SK-N-SH treated with all-trans-retinoic acid at 6 μM for 48 hours (cell line): ENCODE results near the gene SP140.

Experiments
- CREB5 ChIP-seq: fragments of 250-450 bp; sonication (Bioruptor Pico); IDR thresholded peaks from 2 replicates; pipeline ENCODE4 v1.5.1; 2020; ENCODE audit warnings: low read depth, mild to moderate bottlenecking, moderate library complexity
- RARB ChIP-seq: fragments of 250-450 bp; sonication (Bioruptor Pico); IDR thresholded peaks from 2 replicates; pipeline ENCODE4 v1.8.0; 2021; ENCODE audit warnings: mild to moderate bottlenecking, moderate library complexity
- ZNF70 ChIP-seq: fragments of 450-650 bp; formaldehyde crosslinking; IDR thresholded peaks from 2 replicates; pipeline ENCODE4 v1.5.0; 2020; ENCODE audit warnings: mild to moderate bottlenecking, moderate library complexity

- no peak for TF ChIP-seq CREB5 (CRISPR knock-in tag)
- TF ChIP-seq ZNF70 (CRISPR knock-in tag): no peak
- TF ChIP-seq RARB (CRISPR knock-in tag): no peak
Observed at GRCh38 chr2:230202430-230203109, 23.0 kb upstream of the SP140 start.
